Stimulated activated naive CD8-positive, alpha-beta T cell treated with anti-CD3 and anti-CD28 coated beads, Interleukin-15, Interleukin-2, amounts not matched to agents 100 U/mL and 50 U/mL, for 24 hours (primary cell): Measurements from ENCODE around the gene SIRT2.
"Not testable (repeated sequence)": the region's sequence is repeated elsewhere in the genome, so short reads cannot be mapped to it uniquely, and the experiment has no call there.

Experiments used
- ATAC-seq: fragments of 150-1000 bp; cut with Tn5 transposase; one replicate; pipeline ENCODE4 v1.10.0; 2021
- DNase-seq: peaks from one replicate; pipeline ENCODE4 v3.0.0; 2021

The SIRT2 gene

GRCh38 chr19:38844093-38844686 is 55.2 kb downstream of the SIRT2 start:
- ATAC-seq (no peak), DNase-seq (no peak)

GRCh38 chr19:38843175-38843758 is 56.2 kb downstream of the SIRT2 start:
- no peak for DNase-seq
- ATAC-seq, result no peak

DNA sequence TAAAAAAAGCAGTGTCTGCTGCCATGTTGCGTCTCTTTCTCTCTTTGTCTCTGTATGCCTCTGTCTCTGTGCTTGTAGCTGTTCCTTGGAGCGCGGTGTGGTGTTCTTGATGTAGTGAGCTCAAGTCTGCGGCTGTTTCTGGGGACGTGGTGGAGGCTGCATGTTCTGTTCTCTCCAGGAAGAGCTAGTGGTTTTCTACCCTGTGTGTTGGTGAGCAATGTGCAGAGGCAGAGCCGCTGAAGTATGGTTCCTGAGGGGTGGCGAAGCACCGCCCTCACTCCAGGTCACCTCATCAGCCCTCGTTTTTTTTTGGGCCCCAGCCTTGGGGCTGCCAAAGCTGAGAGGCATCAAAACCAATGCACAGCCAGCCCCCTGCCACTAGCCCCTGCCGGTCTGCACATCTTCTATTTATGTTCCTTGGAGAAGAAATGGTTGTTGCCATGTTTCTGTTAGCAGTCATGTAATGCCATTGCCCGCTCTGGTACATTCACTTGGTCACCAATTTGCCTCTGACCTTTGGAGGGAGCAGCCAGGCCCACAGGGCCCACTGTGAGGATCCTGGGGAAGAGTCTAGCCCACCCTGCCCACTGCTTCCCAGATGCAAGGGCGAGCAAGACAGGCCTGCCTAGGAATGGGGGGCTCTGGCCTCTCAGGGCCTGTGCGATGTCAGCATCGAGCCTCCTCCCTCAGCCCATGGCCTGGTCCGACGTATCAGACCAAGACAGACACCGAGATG is 56.8 kb downstream of the SIRT2 start:
- ATAC-seq (peak; percentile 79), DNase-seq (peak; percentile 64)

DNA sequence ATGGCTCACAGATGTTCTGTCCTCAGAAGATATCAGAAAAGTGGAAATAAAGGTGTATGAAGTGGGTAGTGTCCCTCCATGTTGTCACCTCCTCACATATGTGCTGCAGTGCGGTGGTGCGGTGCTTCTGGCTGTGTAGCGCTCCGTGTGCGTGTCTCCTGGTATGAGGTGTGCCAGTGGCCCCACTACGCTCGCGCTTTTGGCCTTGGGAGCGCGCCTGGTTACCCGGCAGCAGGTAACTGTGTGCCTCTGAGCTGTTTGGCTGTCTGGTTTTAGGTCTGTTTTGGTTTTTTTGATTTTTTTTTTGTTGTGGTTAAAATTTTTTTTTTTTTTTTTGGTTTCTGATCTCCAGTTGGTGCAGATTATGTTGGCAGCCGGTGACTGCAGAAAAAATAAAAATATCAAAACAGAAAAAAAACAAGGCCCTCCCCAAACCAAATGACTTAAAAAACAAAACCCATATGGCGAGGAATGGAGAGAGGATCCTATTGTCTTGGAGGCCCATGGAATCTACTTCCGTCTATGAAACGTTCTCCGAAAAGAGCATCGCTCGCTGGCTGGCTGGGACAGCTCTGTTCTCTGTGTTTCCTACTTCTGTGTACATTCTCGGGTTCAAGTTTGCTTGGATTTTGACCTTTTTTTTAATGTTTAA is 57.5 kb downstream of the SIRT2 start:
- DNase-seq (no peak), ATAC-seq (no peak)

DNA sequence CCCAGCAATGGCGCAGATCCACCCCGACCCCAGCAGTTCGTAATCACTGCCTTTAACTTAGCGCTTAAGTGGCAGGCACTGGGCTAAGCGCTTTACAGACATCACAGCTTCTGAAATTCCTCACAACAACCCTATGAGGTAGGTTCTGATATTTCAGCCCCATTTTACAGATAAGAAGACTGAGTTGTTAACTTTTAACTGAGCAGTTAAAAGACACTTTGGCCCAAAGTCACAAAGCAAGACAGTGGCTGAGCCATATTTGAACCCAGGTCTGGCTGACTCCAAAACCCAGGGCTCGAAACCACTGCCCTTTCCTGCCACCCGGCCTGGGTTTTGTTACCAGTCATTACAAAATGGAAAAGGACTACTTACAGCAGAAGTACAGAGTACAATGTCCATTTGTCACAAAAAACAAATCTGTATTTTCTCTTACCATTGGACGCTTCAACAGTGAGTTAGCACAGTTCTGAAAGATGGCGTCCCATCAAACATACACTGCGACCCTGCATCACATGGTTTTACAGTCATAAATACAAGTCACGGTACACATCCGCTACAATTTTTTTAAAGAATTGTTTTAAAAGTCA is 58.1 kb downstream of the SIRT2 start:
- DNase-seq, result no peak
- no peak for ATAC-seq

DNA sequence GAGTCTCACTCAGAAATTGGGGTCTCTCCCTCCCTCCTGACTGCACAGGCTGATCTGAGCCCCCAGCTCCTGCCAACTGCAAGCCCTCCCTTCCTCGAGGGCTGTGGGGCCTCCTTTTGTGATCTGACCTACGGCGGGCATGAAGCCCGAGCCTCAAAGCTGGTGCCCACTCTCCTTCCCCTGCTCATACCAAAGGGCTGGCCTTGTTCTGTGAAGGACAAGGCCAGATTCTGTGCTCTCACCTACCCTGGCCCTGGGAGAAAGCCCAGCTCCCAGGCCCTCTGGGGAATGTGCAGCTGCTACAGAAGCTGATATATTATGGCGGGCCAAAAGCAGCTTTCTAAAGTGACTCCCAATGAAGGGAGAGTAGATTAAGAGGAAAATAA is 58.8 kb downstream of the SIRT2 start:
- ATAC-seq, result no peak
- no peak for DNase-seq

DNA sequence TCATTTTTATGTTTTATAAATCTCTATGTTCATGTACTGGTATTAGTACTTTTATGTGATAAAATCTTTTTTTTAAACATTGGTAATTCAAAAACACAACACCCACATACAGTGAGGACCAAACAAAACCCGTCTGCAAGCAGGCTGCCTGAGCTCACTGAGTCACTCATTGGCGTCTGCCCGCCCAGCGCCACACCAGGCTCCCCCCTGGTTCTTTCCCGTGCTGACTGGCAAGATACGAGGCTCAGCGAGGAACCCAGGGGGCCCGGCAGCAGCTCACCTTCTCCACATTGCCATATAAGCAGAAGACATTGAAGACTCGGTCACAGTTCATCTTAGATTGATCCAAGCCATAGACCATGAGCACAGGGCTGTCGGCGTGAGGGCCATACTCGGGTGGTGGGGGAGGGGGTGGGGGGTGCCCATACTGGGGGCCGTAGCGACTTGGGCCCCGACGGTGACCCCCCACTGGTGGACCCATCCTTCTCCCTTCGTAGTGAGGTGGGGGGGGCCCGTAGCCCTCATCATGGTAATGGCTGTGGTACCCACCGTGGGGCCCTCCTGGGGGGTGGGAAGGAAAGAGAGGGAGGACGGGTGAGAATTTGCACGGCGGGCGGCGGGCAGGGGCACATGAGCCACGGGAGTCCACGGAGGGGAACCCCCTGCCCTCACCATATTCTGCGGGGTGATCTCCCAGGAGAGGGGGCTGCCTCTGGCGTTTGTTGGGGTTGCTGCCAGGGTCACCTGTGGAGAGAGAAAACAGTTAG is 59.4 kb downstream of the SIRT2 start:
- ATAC-seq, result no peak

GRCh38 chr19:38838986-38839761 is 60.2 kb downstream of the SIRT2 start:
- no peak for DNase-seq
- no peak for ATAC-seq

More for the DNA sequence above, 59.4 kb downstream of the SIRT2 start:
- DNase-seq, result no peak

GRCh38 chr19:38838208-38838985 is 61.0 kb downstream of the SIRT2 start:
- peak; percentile 79 for ATAC-seq
- peak; percentile 63 for DNase-seq

DNA sequence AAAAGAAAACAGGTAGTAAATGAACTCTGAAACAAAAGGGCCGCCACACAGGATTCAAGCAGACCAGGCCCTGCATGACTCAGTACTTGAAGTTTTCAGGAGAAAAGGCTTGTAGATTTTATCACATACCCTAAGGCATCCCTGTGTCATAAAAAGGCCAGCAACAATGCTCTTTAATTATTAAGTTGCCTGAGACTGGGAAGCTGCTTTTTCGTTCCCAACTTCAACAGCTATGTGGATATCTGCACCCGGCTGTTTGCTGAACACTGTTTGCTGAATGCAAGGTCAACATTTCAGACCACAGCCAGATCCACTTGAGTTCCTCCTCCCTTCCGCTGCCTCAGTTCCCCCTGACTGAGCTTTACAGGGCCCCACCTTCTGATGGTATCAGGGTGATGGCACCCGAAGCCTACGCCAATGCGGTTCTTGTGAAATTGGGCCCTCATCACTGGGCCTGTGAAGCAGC is 61.7 kb downstream of the SIRT2 start:
- ATAC-seq (no peak), DNase-seq (no peak)

- DNase-seq, result no peak
These were observed 62.3 kb downstream of the SIRT2 start for GRCh38 chr19:38836983-38837626.

DNA sequence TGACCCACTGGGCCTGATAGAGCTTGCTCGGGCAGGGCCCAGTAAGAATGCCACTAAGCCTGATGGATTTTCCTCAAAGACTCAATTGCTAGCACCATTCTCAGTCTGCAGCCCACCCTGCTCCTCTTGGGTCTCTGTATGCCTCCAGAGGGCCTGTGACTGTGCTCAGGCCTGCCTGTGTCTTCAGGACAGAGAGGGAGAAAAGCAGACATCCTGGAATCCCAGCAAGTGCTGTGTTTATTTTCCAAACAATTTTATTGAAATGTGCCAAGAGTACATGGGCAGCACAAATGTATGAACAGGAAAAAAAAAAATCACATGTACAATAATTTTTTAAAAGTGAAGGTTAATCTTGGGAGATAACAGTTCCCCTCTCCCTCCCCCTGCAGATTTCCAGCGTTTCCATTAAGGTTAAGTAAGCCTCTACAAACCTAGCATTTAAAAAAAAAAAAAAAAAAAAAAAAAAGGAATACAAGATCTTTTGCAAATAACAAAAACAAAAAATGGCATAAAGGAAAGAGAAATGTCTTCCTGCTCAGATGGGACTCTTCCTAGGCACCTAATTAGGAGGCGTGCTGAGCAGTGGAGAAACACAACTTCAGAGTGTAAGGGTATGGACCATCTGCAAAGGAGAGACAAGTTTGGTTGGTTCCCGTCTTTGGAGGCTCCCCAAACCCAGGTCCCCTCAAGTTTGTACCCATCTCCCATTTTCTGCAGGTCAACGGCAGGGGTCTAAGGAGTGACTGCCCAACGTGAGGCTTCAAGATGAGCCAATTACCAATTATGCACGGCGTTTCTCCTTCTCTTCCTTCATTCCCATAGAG is 63.0 kb downstream of the SIRT2 start:
- ATAC-seq (no peak), DNase-seq (no peak)

More at GRCh38 chr19:38836983-38837626, 62.3 kb downstream of the SIRT2 start:
- ATAC-seq, result no peak

DNA sequence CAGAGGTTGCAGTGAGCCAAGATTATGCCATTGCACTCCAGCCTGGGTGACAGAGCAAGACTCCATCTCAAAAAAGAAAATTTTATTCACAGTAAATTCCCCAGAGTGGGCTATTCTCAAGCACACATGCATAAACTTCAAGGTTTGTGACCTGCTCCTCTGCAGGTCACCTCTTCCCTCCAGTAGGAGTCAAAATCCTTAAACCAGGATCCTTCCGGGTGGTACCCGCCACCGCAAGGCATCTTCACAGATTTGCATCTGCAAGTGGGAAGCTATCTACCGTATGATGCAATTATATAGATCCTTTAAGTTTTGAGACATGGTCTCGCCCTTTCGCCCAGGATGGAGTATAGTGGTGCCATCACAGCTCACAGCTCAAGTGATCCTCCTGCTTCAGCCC is 64.8 kb downstream of the SIRT2 start:
- DNase-seq, result no peak
- ATAC-seq, result no peak

DNA sequence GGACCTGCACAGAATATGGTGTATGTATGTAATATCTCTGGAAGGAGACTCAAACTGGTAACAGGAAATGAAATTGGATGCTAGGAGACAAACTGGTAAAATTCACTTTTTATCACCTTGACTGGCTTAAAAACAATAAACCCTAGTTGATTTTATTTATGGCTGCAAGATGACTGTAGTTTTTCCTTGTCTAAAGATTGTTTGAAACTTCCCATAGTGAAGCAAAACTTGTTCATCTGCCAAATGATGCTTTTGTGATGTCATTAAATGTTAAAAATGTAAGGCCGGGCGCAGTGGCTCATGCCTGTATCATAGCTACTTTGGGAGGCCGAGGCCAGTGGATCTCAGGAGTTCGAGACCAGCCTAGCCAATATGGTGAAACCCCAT is 65.3 kb downstream of the SIRT2 start:
- DNase-seq (no peak), ATAC-seq (no peak)

DNA sequence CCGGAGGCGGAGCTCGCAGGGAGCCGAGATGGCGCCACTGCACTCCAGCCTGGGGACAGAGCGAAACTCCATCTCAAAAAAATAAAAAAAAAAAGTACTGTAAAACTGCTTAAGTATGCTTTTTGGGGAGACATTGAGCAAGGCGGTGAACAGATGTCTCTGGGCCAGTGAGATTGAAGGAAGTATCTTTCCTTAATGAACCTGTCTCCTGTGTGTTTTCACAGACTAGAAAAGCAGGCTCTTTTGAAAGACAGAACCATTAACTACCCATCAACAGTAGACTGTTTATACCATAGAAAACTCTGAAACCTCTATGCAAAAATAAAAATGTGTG is 66.4 kb downstream of the SIRT2 start:
- ATAC-seq (no peak), DNase-seq (no peak)

- peak; percentile 55 for DNase-seq
- ATAC-seq, result peak; percentile 55
These were observed 68.2 kb downstream of the SIRT2 start for GRCh38 chr19:38831142-38831605.

DNA sequence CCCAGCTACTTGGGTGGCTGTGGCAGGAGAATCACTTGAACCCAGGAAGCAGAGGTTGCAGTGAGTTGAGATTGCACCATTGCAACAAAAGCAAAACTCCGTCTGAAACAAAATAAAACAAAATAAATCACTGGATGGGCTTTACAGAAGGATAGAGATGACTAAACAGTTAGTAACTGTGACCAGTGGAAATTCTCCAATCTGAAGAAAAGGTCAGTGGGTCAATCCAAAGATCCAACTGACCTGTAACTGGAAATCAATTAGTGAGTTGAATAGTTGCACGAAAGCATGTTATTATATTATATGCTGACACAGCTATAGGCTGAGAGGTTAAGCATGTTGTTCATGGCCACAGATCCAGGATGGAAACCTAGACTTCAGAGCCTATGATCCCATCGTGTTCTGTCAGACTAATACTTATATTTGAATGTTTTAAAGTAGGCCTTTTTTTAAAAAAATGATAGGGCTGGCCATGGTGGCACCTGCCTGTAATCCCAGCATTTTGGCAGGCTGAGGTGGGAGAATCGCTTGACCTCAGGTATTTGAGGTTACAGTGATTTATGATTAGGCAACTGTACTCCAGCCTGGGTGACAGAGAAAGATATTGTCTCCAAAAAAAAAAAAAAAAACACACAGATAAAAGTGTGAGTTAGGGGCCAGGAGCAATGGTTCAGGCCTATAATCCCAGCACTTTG is 69.2 kb downstream of the SIRT2 start:
- no peak for ATAC-seq
- DNase-seq, result no peak

DNA sequence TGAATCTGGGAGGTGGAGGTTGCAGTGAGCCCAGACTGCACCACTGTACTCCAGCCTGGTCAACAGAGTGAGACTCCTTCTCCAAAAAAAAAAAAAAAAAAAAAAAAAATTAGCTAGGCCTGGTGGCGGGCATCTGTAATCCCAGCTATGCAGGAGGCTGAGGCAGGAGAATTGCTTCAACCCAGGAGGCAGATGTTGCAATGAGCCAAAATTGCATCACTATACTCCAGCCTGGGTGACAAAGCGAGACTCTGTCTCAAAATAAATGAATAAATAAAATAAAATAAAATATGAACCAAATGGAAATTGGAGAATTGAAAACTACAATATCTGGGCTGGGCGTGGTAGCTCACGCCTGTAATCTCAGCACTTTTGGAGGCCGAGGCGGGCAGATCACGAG is 70.2 kb downstream of the SIRT2 start:
- not testable (repeated sequence) for ATAC-seq

More for the DNA sequence above, 70.2 kb downstream of the SIRT2 start:
- not testable (repeated sequence) for DNase-seq
